GM20000 (cell line): ENCODE results near the gene MXRA8.

Source experiments
- DNase-seq: peaks from one replicate; pipeline ENCODE4 v3.0.0; 2012; ENCODE audit warnings: low spot score
- TF ChIP-seq, protein P1 (sequence below): IDR thresholded peaks from 2 replicates; pipeline ENCODE4 v1.5.1; 2012; ENCODE audit warnings: mild to moderate bottlenecking, control low read depth; ENCODE audit errors: extremely low read depth, missing control alignments

The MXRA8 gene

DNA sequence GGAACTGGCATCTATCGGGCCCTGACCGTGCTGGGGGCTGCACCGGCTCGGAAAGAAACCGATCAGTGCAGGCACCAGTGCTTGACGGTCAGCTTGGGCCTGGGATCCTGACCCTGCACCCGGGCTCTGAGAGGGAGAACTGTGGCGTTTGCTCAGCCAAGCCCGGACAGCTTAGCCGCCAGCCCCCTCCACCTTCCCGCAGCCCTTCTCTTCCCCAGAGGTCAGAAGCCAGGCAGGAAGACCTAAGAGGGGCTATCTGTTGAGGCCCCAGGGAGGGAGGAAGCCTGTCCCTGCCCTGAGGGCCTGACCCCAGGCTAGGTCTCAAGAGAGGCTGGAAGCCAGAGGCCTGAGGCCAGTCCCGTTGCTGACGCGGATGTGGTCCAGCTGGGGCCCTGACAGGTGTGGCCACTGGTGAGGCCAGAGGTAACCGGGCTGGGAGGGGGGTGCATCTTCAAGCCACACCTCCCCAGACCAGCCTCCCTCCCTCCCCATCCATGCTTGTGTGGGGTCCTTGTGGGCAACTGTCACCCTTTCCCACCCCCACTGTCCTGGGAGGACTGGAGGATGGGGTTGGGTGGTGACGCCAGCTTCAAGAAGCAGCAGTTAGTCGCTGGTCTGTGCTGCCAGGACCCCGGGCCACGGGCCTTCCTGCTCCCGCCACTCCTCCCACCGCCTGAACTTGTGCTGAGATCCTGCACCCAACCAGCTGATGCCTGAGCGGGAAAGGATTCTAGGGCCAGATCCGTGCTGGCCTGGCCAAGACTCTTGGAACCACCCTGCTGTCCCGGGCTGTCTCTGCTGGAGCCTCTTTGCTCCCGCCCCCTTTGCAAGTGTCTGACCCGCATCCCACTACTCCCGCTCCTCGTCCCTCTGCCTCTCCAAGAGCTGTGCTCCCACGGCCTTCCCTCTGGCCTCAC lies 6.6 kb downstream of the MXRA8 start:
- TF ChIP-seq, protein P1, sequence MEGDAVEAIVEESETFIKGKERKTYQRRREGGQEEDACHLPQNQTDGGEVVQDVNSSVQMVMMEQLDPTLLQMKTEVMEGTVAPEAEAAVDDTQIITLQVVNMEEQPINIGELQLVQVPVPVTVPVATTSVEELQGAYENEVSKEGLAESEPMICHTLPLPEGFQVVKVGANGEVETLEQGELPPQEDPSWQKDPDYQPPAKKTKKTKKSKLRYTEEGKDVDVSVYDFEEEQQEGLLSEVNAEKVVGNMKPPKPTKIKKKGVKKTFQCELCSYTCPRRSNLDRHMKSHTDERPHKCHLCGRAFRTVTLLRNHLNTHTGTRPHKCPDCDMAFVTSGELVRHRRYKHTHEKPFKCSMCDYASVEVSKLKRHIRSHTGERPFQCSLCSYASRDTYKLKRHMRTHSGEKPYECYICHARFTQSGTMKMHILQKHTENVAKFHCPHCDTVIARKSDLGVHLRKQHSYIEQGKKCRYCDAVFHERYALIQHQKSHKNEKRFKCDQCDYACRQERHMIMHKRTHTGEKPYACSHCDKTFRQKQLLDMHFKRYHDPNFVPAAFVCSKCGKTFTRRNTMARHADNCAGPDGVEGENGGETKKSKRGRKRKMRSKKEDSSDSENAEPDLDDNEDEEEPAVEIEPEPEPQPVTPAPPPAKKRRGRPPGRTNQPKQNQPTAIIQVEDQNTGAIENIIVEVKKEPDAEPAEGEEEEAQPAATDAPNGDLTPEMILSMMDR, result no peak
- no peak for DNase-seq

DNA sequence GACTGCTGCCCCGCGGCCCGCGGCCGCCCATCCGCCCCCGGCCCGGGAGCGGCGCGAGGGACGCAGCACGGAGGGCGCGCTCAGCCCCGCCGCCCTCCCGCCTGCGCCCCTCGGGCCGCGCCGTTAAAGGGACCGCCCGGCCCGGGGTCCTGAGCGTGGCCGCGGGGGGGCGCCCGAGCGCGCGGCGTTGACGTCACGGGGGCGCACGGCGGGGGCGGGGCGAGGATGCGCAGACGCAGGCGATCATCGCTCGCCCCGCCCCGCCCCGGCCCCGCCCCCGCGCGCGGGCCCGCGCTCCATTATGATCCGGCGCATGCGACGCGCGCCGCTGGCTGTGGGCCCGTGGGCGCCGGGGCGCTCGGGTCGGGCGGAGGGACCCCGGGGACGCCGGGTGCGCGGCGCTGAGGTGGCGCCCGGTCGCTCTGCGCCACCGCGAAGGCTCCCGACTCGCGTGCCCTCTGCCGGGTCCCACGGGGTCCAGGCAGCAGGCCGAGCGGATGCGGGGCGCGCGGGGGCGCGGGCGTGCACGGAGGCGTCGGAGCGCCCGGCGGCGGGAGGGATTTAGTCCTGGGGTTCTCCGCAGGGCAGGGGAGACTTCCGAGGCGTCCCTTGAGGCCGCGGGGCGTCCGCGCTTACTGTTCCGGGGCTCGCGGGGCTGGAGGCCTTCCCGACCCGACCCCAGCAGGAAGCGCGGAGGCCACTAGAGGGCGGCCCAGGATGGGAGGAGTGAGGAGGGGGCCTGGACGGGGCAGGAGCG lies 8.9 kb downstream of the MXRA8 start, which contains the start of gene DVL1:
Gene DVL1, minus strand, starts transcription at position 163 of the 757 bp plus-strand sequence. CDS start 353 bp downstream, outside the sequence.
- DNase-seq, result peak; percentile 99
- TF ChIP-seq, protein P1, result peak; percentile 54

DNA sequence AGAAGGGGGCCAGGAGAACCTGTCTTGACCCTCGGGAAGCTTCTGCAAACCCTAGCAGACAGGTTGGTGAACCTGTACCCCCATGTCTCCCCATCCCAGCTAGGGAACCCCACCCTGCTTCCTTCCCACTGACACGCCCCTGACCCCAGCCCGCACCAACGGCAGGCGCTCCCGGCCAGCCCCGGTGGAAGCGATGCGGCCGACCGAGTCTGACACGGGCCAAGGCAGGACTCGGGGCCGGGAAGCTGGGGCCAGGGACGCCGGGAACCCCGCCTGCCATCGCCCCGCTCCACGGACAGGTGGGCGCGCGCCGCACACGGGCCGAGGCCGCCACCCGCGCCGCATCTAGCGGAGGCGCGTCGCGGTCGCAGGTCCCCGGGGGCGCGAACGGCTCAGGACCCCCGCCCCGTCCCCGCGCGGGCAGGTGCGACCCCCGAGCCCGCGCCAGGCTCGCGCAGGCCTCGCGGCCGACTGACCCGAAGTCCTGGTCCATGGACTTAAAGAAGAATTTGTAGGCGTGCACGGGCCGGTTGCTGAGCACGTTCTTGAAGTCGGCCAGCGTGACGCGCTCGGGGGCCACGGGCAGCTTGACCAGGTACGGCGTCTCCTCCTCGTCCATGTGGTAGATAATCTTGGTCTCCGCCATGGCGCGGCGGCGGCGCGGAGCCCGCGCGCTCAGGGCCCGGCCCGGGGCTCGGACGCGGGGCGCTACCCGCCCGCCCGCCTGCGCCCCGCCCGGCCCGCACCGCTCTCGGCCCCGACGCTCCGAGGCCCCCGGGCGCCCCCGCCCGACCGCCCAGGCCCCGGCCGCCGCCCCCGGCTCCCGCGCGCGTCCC lies 9.7 kb downstream of the MXRA8 start:
- no peak for DNase-seq
- TF ChIP-seq, protein P1, result no peak

DNA sequence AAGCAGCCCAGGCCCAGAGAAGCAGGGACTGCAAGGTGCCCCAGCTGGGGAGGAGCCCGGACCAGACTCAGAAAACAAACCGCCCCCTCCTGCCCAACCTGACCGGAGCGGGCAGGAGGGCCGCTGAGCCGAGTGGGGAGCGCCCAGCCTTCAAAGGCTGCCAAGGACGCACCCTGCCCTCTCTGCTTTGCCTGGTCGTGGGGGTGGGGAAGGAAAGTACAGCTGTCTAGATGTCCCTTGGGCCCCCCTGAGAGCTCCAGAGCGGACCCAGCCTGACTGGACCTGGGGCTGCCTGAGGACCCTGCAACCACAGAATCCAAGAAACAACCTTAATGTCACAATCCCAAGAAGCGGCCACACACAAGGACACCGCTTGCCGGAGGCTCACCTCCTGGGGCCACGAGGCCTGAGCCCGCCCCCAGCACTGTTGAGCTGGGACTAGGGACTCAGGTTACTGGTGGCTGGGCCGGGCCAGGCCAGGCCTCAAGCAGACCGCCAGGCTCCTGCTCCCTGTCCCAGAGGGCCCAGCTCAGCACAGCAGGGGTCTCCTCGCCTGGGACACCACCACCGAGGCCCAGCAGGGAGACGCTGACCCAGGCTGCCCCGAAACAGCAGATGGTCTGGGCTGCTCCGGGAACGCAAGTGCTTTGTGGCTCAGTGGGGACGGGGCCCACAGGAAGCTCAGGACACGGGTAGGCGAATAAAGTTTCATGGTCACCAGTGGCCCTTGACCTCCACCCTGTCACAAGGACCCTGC lies 10.5 kb downstream of the MXRA8 start:
- TF ChIP-seq, protein P1, result no peak
- no peak for DNase-seq

DNA sequence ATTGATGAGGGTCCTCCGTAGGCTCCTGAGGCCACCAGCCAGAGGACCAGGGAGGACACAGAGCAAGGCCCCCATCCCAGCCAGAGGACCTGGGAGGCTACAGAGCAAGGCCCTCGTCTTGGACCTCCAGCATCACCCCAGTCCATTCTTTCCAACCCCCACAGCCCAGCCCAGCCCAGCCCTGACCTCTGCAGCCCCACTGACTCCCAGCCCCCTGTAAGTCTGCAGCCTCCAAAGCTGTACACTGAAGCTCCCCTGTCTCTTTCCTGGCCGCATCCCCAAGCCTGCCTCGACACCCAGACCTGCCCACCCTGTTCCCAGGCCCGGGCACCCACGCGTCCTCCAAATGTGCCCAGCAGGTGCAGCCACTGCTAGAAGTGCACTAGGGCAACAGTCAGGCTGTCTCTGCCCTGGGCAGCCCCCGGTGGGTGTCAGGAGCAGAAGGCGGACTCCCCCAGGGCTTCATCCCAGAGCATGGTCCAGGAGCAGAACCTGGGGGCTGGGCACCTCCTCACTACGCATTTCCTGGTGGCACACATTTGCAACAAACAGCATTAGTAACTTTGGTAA lies 11.2 kb downstream of the MXRA8 start:
- DNase-seq, result no peak

DNA sequence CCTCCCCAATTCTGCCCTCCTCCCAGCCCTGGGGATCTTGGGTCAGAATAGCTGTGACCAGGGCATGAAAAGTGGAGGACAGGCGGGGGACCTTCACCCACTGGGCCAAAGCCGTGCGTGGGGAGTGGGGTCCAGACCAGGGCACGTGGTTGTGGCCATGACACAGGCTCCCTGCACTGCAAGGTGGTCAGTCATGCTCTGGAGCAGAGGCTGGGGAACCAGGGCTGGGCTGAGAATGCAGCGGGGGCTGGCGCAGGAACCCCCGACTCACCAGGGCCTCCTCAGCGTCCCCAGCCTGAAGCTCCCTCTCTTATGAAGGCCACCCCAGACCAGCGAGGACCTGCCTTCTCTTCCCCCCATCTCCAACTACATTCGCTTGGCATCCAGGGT lies 11.9 kb downstream of the MXRA8 start:
- TF ChIP-seq, protein P1, result no peak
- no peak for DNase-seq

More for the DNA sequence above, 11.2 kb downstream of the MXRA8 start:
- TF ChIP-seq, protein P1, result no peak
